Measurements from ENCODE around the gene FYB2. TPM values are rescaled to one million over a fixed set of nuclear protein-coding genes. Genes with fewer than 3 reads are reported as not detected.

Gene FYB2
- polyA plus RNA-seq, 6 donors from 2014 or later: not detected

- no peak for ATAC-seq (ENCODE audit: low read depth in 2 of 2)
- Mint-ChIP-seq H3K27ac (no peak overlapping the region), H3K27me3 (peaks cover 12 to 21% (median 13%) of the 10 kb centered on the region in 3 donors), H3K4me1 (no peaks in the 10 kb centered on the region), H3K4me3 (no peak overlapping the region), H3K36me3 (no peaks in the 10 kb centered on the region), H3K9me3 (no peaks in the 10 kb centered on the region)
- no peak for DNase-seq
Measured at GRCh38 chr1:56712150-56712549, 107.1 kb downstream of the FYB2 start.

GRCh38 chr1:56710646-56711045, 108.6 kb downstream of the FYB2 start:
- Mint-ChIP-seq H3K27me3 (peaks cover 12 to 32% (median 22%) of the 10 kb centered on the region in 3 donors), H3K9me3 (no peaks in the 10 kb centered on the region), H3K4me1 (no peaks in the 10 kb centered on the region), H3K36me3 (no peaks in the 10 kb centered on the region), H3K27ac (no peak overlapping the region), H3K4me3 (no peak overlapping the region)
- no peak for ATAC-seq (ENCODE audit: low read depth in 2 of 2)
- DNase-seq: no peak

GRCh38 chr1:56709995-56710394, 109.2 kb downstream of the FYB2 start:
- Mint-ChIP-seq H3K4me1 (no peaks in the 10 kb centered on the region), H3K9me3 (no peaks in the 10 kb centered on the region), H3K27me3 (peaks cover 12 to 32% (median 22%) of the 10 kb centered on the region in 3 donors), H3K4me3 (no peak overlapping the region), H3K36me3 (no peaks in the 10 kb centered on the region), H3K27ac (no peak overlapping the region)
- no peak for ATAC-seq (ENCODE audit: low read depth in 2 of 2)
- no peak for DNase-seq

GRCh38 chr1:56709269-56709880, 109.8 kb downstream of the FYB2 start:
- H3K9me3 Mint-ChIP-seq: no peaks in the 10 kb centered on the region
- no peak overlapping the region for H3K4me3 Mint-ChIP-seq
- peaks cover 12 to 32% (median 24%) of the 10 kb centered on the region in 3 donors for H3K27me3 Mint-ChIP-seq
- ATAC-seq (ENCODE audit: low read depth in 2 of 2) (peak in 1 of 2 donors; percentile 25), DNase-seq (peak; percentile 6)
- no peak overlapping the region for H3K27ac Mint-ChIP-seq
- H3K4me1 Mint-ChIP-seq: no peaks in the 10 kb centered on the region
- H3K36me3 Mint-ChIP-seq: no peaks in the 10 kb centered on the region

GRCh38 chr1:56707379-56707778, 111.8 kb downstream of the FYB2 start:
- no peak overlapping the region for H3K27ac Mint-ChIP-seq
- no peaks in the 10 kb centered on the region for H3K4me1 Mint-ChIP-seq
- H3K9me3 Mint-ChIP-seq: peaks cover 0 to 5% (median 0%) of the 10 kb centered on the region in 7 donors
- peaks cover 16 to 32% (median 30%) of the 10 kb centered on the region in 3 donors for H3K27me3 Mint-ChIP-seq
- H3K4me3 Mint-ChIP-seq: no peak overlapping the region
- H3K36me3 Mint-ChIP-seq: no peaks in the 10 kb centered on the region
- DNase-seq (no peak), ATAC-seq (ENCODE audit: low read depth in 2 of 2) (no peak)

GRCh38 chr1:56703747-56704146, 115.5 kb downstream of the FYB2 start:
- Mint-ChIP-seq H3K27me3 (peaks cover 16 to 33% (median 26%) of the 10 kb centered on the region in 3 donors), H3K4me3 (no peak overlapping the region), H3K4me1 (no peaks in the 10 kb centered on the region), H3K36me3 (no peaks in the 10 kb centered on the region), H3K27ac (no peak overlapping the region), H3K9me3 (peaks cover 0 to 23% (median 8%) of the 10 kb centered on the region in 7 donors)
- no peak for DNase-seq
- ATAC-seq (ENCODE audit: low read depth in 2 of 2): no peak

- no peaks in the 10 kb centered on the region for H3K4me1 Mint-ChIP-seq
- peaks cover 12 to 17% (median 17%) of the 10 kb centered on the region in 3 donors for H3K27me3 Mint-ChIP-seq
- DNase-seq (no peak), ATAC-seq (ENCODE audit: low read depth in 2 of 2) (no peak)
- no peak overlapping the region for H3K27ac Mint-ChIP-seq
- peaks cover 0 to 18% (median 8%) of the 10 kb centered on the region in 7 donors for H3K9me3 Mint-ChIP-seq
- H3K36me3 Mint-ChIP-seq: no peaks in the 10 kb centered on the region
- H3K4me3 Mint-ChIP-seq: no peak overlapping the region
Measured at GRCh38 chr1:56696663-56697062, 122.5 kb downstream of the FYB2 start.

- no peak for ATAC-seq (ENCODE audit: low read depth in 2 of 2)
- DNase-seq: no peak
- Mint-ChIP-seq H3K4me1 (no peaks in the 10 kb centered on the region), H3K27ac (no peak overlapping the region), H3K4me3 (no peak overlapping the region), H3K27me3 (peaks cover 0 to 11% (median 6%) of the 10 kb centered on the region in 3 donors), H3K36me3 (no peaks in the 10 kb centered on the region), H3K9me3 (peaks cover 0 to 4% (median 0%) of the 10 kb centered on the region in 7 donors)
Measured at GRCh38 chr1:56688522-56689026, 130.6 kb downstream of the FYB2 start.

GRCh38 chr1:56686169-56686568, 133.0 kb downstream of the FYB2 start:
- H3K36me3 Mint-ChIP-seq: no peaks in the 10 kb centered on the region
- H3K27me3 Mint-ChIP-seq: peaks cover 0 to 11% (median 6%) of the 10 kb centered on the region in 3 donors
- no peak for DNase-seq
- no peak overlapping the region for H3K4me3 Mint-ChIP-seq
- ATAC-seq (ENCODE audit: low read depth in 2 of 2): no peak
- H3K4me1 Mint-ChIP-seq: no peaks in the 10 kb centered on the region
- H3K9me3 Mint-ChIP-seq: peaks cover 0 to 4% (median 0%) of the 10 kb centered on the region in 7 donors
- no peak overlapping the region for H3K27ac Mint-ChIP-seq

- DNase-seq (no peak), ATAC-seq (ENCODE audit: low read depth in 2 of 2) (no peak)
- H3K27ac Mint-ChIP-seq: no peak overlapping the region
- peaks cover 0 to 3% (median 0%) of the 10 kb centered on the region in 3 donors for H3K27me3 Mint-ChIP-seq
- no peaks in the 10 kb centered on the region for H3K36me3 Mint-ChIP-seq
- H3K4me3 Mint-ChIP-seq: no peak overlapping the region
- H3K4me1 Mint-ChIP-seq: no peaks in the 10 kb centered on the region
- H3K9me3 Mint-ChIP-seq: peaks cover 0 to 5% (median 2%) of the 10 kb centered on the region in 7 donors
Measured at GRCh38 chr1:56683569-56683968, 135.6 kb downstream of the FYB2 start.

GRCh38 chr1:56676571-56677035, 142.6 kb downstream of the FYB2 start:
- DNase-seq: no peak
- Mint-ChIP-seq H3K27ac (no peak overlapping the region), H3K4me3 (no peak overlapping the region), H3K36me3 (no peaks in the 10 kb centered on the region), H3K27me3 (peaks cover 4 to 20% (median 12%) of the 10 kb centered on the region in 3 donors), H3K9me3 (peaks cover 0 to 4% (median 1%) of the 10 kb centered on the region in 7 donors), H3K4me1 (no peaks in the 10 kb centered on the region)
- no peak for ATAC-seq (ENCODE audit: low read depth in 2 of 2)

- Mint-ChIP-seq H3K27me3 (peaks cover 8 to 20% (median 12%) of the 10 kb centered on the region in 3 donors), H3K4me1 (no peaks in the 10 kb centered on the region), H3K36me3 (no peaks in the 10 kb centered on the region), H3K27ac (no peak overlapping the region), H3K4me3 (no peak overlapping the region), H3K9me3 (peaks cover 0 to 4% (median 0%) of the 10 kb centered on the region in 7 donors)
- DNase-seq: no peak
- ATAC-seq (ENCODE audit: low read depth in 2 of 2): no peak
Measured at GRCh38 chr1:56675763-56676162, 143.4 kb downstream of the FYB2 start.

GRCh38 chr1:56672579-56672978, 146.6 kb downstream of the FYB2 start:
- no peak overlapping the region for H3K4me3 Mint-ChIP-seq
- peaks cover 14 to 25% (median 16%) of the 10 kb centered on the region in 3 donors for H3K27me3 Mint-ChIP-seq
- no peaks in the 10 kb centered on the region for H3K4me1 Mint-ChIP-seq
- no peaks in the 10 kb centered on the region for H3K36me3 Mint-ChIP-seq
- H3K9me3 Mint-ChIP-seq: no peaks in the 10 kb centered on the region
- H3K27ac Mint-ChIP-seq: peak overlapping the region in 1 of 6 donors; percentile 15
- DNase-seq (no peak), ATAC-seq (ENCODE audit: low read depth in 2 of 2) (no peak)

GRCh38 chr1:56671542-56671941, 147.7 kb downstream of the FYB2 start:
- Mint-ChIP-seq H3K9me3 (no peaks in the 10 kb centered on the region), H3K27me3 (peaks cover 15 to 30% (median 16%) of the 10 kb centered on the region in 3 donors), H3K4me1 (no peaks in the 10 kb centered on the region), H3K4me3 (no peak overlapping the region), H3K36me3 (no peaks in the 10 kb centered on the region), H3K27ac (no peak overlapping the region)
- DNase-seq (no peak), ATAC-seq (ENCODE audit: low read depth in 2 of 2) (no peak)

All from naive B cell (primary cell).